Measurements from ENCODE around the gene PIEZO2. TPM values are rescaled to one million over a fixed set of nuclear protein-coding genes. Genes with fewer than 3 reads are reported as not detected.

Gene PIEZO2
- total RNA-seq, 1 donor from 2014 or later, result 41.2 TPM

GRCh38 chr18:11104307-11104706, 45.1 kb downstream of the PIEZO2 start:
- no peaks in the 10 kb centered on the region for H3K27me3 ChIP-seq (ENCODE audit: control insufficient read depth in 3 of 3, insufficient read depth in 3 of 3, low read length in 3 of 3)
- H3K9ac ChIP-seq (ENCODE audit: low read depth in 1 of 3, low read length in 3 of 3), result no peak overlapping the region
- no peak overlapping the region for H3K4me3 ChIP-seq (ENCODE audit: low read length in 3 of 3)
- no peaks in the 10 kb centered on the region for H3K9me3 ChIP-seq (ENCODE audit: control insufficient read depth in 3 of 3, low read length in 3 of 3)
- no peaks in the 10 kb centered on the region for H3K36me3 ChIP-seq (ENCODE audit: control insufficient read depth in 3 of 3, insufficient read depth in 3 of 3, low read length in 3 of 3)
- H3K27ac ChIP-seq (ENCODE audit: low read depth, low read length), result no peak overlapping the region
- peaks cover 0 to 7% (median 0%) of the 10 kb centered on the region in 3 donors for H3K4me1 ChIP-seq (ENCODE audit: control insufficient read depth in 3 of 3, insufficient read depth in 3 of 3, low read length in 3 of 3)

- no peaks in the 10 kb centered on the region for H3K36me3 ChIP-seq (ENCODE audit: control insufficient read depth in 3 of 3, insufficient read depth in 3 of 3, low read length in 3 of 3)
- H3K4me1 ChIP-seq (ENCODE audit: control insufficient read depth in 3 of 3, insufficient read depth in 3 of 3, low read length in 3 of 3), result peaks cover 14 to 22% (median 16%) of the 10 kb centered on the region in 3 donors
- peak overlapping the region in 1 of 3 donors; percentile 49 for H3K4me3 ChIP-seq (ENCODE audit: low read length in 3 of 3)
- H3K9ac ChIP-seq (ENCODE audit: low read depth in 1 of 3, low read length in 3 of 3), result peak overlapping the region in 2 of 3 donors; percentile 42 to 58
- peak overlapping the region; percentile 59 for H3K27ac ChIP-seq (ENCODE audit: low read depth, low read length)
- no peaks in the 10 kb centered on the region for H3K27me3 ChIP-seq (ENCODE audit: control insufficient read depth in 3 of 3, insufficient read depth in 3 of 3, low read length in 3 of 3)
- H3K9me3 ChIP-seq (ENCODE audit: control insufficient read depth in 3 of 3, low read length in 3 of 3), result no peaks in the 10 kb centered on the region
Measured at GRCh38 chr18:11096839-11097750, 52.3 kb downstream of the PIEZO2 start.

- no peaks in the 10 kb centered on the region for H3K27me3 ChIP-seq (ENCODE audit: control insufficient read depth in 3 of 3, insufficient read depth in 3 of 3, low read length in 3 of 3)
- H3K36me3 ChIP-seq (ENCODE audit: control insufficient read depth in 3 of 3, insufficient read depth in 3 of 3, low read length in 3 of 3), result no peaks in the 10 kb centered on the region
- peak overlapping the region in 2 of 3 donors; percentile 42 to 58 for H3K9ac ChIP-seq (ENCODE audit: low read depth in 1 of 3, low read length in 3 of 3)
- H3K4me1 ChIP-seq (ENCODE audit: control insufficient read depth in 3 of 3, insufficient read depth in 3 of 3, low read length in 3 of 3), result peaks cover 14 to 22% (median 16%) of the 10 kb centered on the region in 3 donors
- H3K9me3 ChIP-seq (ENCODE audit: control insufficient read depth in 3 of 3, low read length in 3 of 3), result no peaks in the 10 kb centered on the region
- H3K4me3 ChIP-seq (ENCODE audit: low read length in 3 of 3), result peak overlapping the region in 1 of 3 donors; percentile 49
- H3K27ac ChIP-seq (ENCODE audit: low read depth, low read length), result peak overlapping the region; percentile 59
Measured at GRCh38 chr18:11096411-11096810, 53.0 kb downstream of the PIEZO2 start.

- H3K36me3 ChIP-seq (ENCODE audit: control insufficient read depth in 3 of 3, insufficient read depth in 3 of 3, low read length in 3 of 3), result no peaks in the 10 kb centered on the region
- H3K27me3 ChIP-seq (ENCODE audit: control insufficient read depth in 3 of 3, insufficient read depth in 3 of 3, low read length in 3 of 3), result no peaks in the 10 kb centered on the region
- no peak overlapping the region for H3K4me3 ChIP-seq (ENCODE audit: low read length in 3 of 3)
- peak overlapping the region; percentile 59 for H3K27ac ChIP-seq (ENCODE audit: low read depth, low read length)
- no peak overlapping the region for H3K9ac ChIP-seq (ENCODE audit: low read depth in 1 of 3, low read length in 3 of 3)
- no peaks in the 10 kb centered on the region for H3K9me3 ChIP-seq (ENCODE audit: control insufficient read depth in 3 of 3, low read length in 3 of 3)
- peaks cover 14 to 22% (median 16%) of the 10 kb centered on the region in 3 donors for H3K4me1 ChIP-seq (ENCODE audit: control insufficient read depth in 3 of 3, insufficient read depth in 3 of 3, low read length in 3 of 3)
Measured at GRCh38 chr18:11095674-11096293, 53.6 kb downstream of the PIEZO2 start.

- Histone ChIP-seq H3K4me1 (ENCODE audit: control insufficient read depth in 3 of 3, insufficient read depth in 3 of 3, low read length in 3 of 3) (peaks cover 14 to 22% (median 16%) of the 10 kb centered on the region in 3 donors), H3K27me3 (ENCODE audit: control insufficient read depth in 3 of 3, insufficient read depth in 3 of 3, low read length in 3 of 3) (no peaks in the 10 kb centered on the region), H3K9ac (ENCODE audit: low read depth in 1 of 3, low read length in 3 of 3) (no peak overlapping the region), H3K9me3 (ENCODE audit: control insufficient read depth in 3 of 3, low read length in 3 of 3) (no peaks in the 10 kb centered on the region), H3K4me3 (ENCODE audit: low read length in 3 of 3) (no peak overlapping the region), H3K27ac (ENCODE audit: low read depth, low read length) (no peak overlapping the region), H3K36me3 (ENCODE audit: control insufficient read depth in 3 of 3, insufficient read depth in 3 of 3, low read length in 3 of 3) (no peaks in the 10 kb centered on the region)
Measured at GRCh38 chr18:11095211-11095610, 54.2 kb downstream of the PIEZO2 start.

GRCh38 chr18:11091746-11092145, 57.6 kb downstream of the PIEZO2 start:
- H3K36me3 ChIP-seq (ENCODE audit: control insufficient read depth in 3 of 3, insufficient read depth in 3 of 3, low read length in 3 of 3), result no peaks in the 10 kb centered on the region
- no peak overlapping the region for H3K4me3 ChIP-seq (ENCODE audit: low read length in 3 of 3)
- H3K4me1 ChIP-seq (ENCODE audit: control insufficient read depth in 3 of 3, insufficient read depth in 3 of 3, low read length in 3 of 3), result peaks cover 8 to 16% (median 13%) of the 10 kb centered on the region in 3 donors
- H3K9ac ChIP-seq (ENCODE audit: low read depth in 1 of 3, low read length in 3 of 3), result no peak overlapping the region
- H3K9me3 ChIP-seq (ENCODE audit: control insufficient read depth in 3 of 3, low read length in 3 of 3), result no peaks in the 10 kb centered on the region
- H3K27me3 ChIP-seq (ENCODE audit: control insufficient read depth in 3 of 3, insufficient read depth in 3 of 3, low read length in 3 of 3), result no peaks in the 10 kb centered on the region
- H3K27ac ChIP-seq (ENCODE audit: low read depth, low read length), result no peak overlapping the region

- Histone ChIP-seq H3K4me3 (ENCODE audit: low read length in 3 of 3) (no peak overlapping the region), H3K27ac (ENCODE audit: low read depth, low read length) (no peak overlapping the region), H3K9me3 (ENCODE audit: control insufficient read depth in 3 of 3, low read length in 3 of 3) (no peaks in the 10 kb centered on the region), H3K27me3 (ENCODE audit: control insufficient read depth in 3 of 3, insufficient read depth in 3 of 3, low read length in 3 of 3) (no peaks in the 10 kb centered on the region), H3K36me3 (ENCODE audit: control insufficient read depth in 3 of 3, insufficient read depth in 3 of 3, low read length in 3 of 3) (no peaks in the 10 kb centered on the region), H3K9ac (ENCODE audit: low read depth in 1 of 3, low read length in 3 of 3) (no peak overlapping the region), H3K4me1 (ENCODE audit: control insufficient read depth in 3 of 3, insufficient read depth in 3 of 3, low read length in 3 of 3) (peaks cover 0 to 4% (median 3%) of the 10 kb centered on the region in 3 donors)
Measured at GRCh38 chr18:11089931-11090715, 59.2 kb downstream of the PIEZO2 start.

GRCh38 chr18:11081009-11081532, 68.3 kb downstream of the PIEZO2 start:
- Histone ChIP-seq H3K9me3 (ENCODE audit: control insufficient read depth in 3 of 3, low read length in 3 of 3) (no peaks in the 10 kb centered on the region), H3K27me3 (ENCODE audit: control insufficient read depth in 3 of 3, insufficient read depth in 3 of 3, low read length in 3 of 3) (peaks cover 0 to 4% (median 0%) of the 10 kb centered on the region in 3 donors), H3K9ac (ENCODE audit: low read depth in 1 of 3, low read length in 3 of 3) (no peak overlapping the region), H3K27ac (ENCODE audit: low read depth, low read length) (no peak overlapping the region), H3K4me3 (ENCODE audit: low read length in 3 of 3) (no peak overlapping the region), H3K36me3 (ENCODE audit: control insufficient read depth in 3 of 3, insufficient read depth in 3 of 3, low read length in 3 of 3) (no peaks in the 10 kb centered on the region), H3K4me1 (ENCODE audit: control insufficient read depth in 3 of 3, insufficient read depth in 3 of 3, low read length in 3 of 3) (no peaks in the 10 kb centered on the region)

GRCh38 chr18:11078491-11078890, 70.9 kb downstream of the PIEZO2 start:
- Histone ChIP-seq H3K27me3 (ENCODE audit: control insufficient read depth in 3 of 3, insufficient read depth in 3 of 3, low read length in 3 of 3) (no peaks in the 10 kb centered on the region), H3K36me3 (ENCODE audit: control insufficient read depth in 3 of 3, insufficient read depth in 3 of 3, low read length in 3 of 3) (no peaks in the 10 kb centered on the region), H3K9ac (ENCODE audit: low read depth in 1 of 3, low read length in 3 of 3) (no peak overlapping the region)

More at GRCh38 chr18:11078491-11078890, 70.9 kb downstream of the PIEZO2 start:
- Histone ChIP-seq H3K27ac (ENCODE audit: low read depth, low read length) (no peak overlapping the region), H3K4me3 (ENCODE audit: low read length in 3 of 3) (no peak overlapping the region), H3K4me1 (ENCODE audit: control insufficient read depth in 3 of 3, insufficient read depth in 3 of 3, low read length in 3 of 3) (peaks cover 0 to 3% (median 0%) of the 10 kb centered on the region in 3 donors), H3K9me3 (ENCODE audit: control insufficient read depth in 3 of 3, low read length in 3 of 3) (no peaks in the 10 kb centered on the region)
